B cell (primary cell): Measurements from ENCODE around the gene DAP. TPM values are rescaled to one million over a fixed set of nuclear protein-coding genes. Genes with fewer than 3 reads are reported as not detected.
A peak's percentile ranks its signal among the peaks of the same experiment; 100 is the strongest.

ENCODE experiments used
- ATAC-seq: fragments of 200-7000 bp; cut with Tn5 transposase; one replicate; pipeline ENCODE4 v1.10.0; 2021; ENCODE audit warnings: low read depth, mild to moderate bottlenecking, moderate number of reproducible peaks, moderate library complexity
- CTCF ChIA-PET: fragments of 350-600 bp; sonication (Branson Sonifier 250); formaldehyde crosslinking; loops from one replicate; lab custom pipeline; 2021; ENCODE audit warnings: antibody characterized with exemption, inconsistent platforms; lab: Charles Lee
- POLR2A ChIA-PET: fragments of 350-600 bp; sonication (Branson Sonifier 250); formaldehyde crosslinking; loops from one replicate; lab custom pipeline; 2021; ENCODE audit warnings: antibody characterized with exemption; lab: Charles Lee
- DNase-seq: peaks from one replicate; pipeline ENCODE4 v3.0.0; 2013
- H2AFZ ChIP-seq: 2 replicates; pipeline ENCODE4 v1.6.1; 2012; ENCODE audit warnings: mild to moderate bottlenecking, low read depth, low read length; ENCODE audit not compliant: insufficient read depth, poor library complexity, severe bottlenecking
- H3K27ac ChIP-seq, 2 donors: 1 replicate in 1 of 2; 2 replicates in 1 of 2; pipeline ENCODE4 v1.5.1; 2012 to 2013; ENCODE audit warnings: low read length in 2 of 2, mild to moderate bottlenecking in 2 of 2, moderate library complexity in 1 of 2
- H3K27me3 ChIP-seq, 4 experiments: fragments of 200-600 bp in 1 of 4; sonication (generic) in 1 of 4; replicated peaks in 1 of 4; 1 replicate in 2 of 4; 2 replicates in 2 of 4; pipeline versions ENCODE4 v1.6.1 to v1.7.0; 2013 to 2016; ENCODE audit warnings: low read length in 3 of 4, mild to moderate bottlenecking in 2 of 4, mixed read lengths in 1 of 4, moderate library complexity in 1 of 4; ENCODE audit not compliant: insufficient read depth in 4 of 4, control insufficient read depth in 3 of 4; ENCODE audit errors: control extremely low read depth in 1 of 4
- H3K36me3 ChIP-seq, 2 experiments: replicated peaks in 1 of 2; 1 replicate in 1 of 2; 2 replicates in 1 of 2; pipeline versions ENCODE4 v1.6.1 to v1.7.1; 2013; ENCODE audit warnings: low read length in 1 of 2; ENCODE audit not compliant: insufficient read depth in 2 of 2, control insufficient read depth in 1 of 2; ENCODE audit errors: control extremely low read depth in 1 of 2, extremely low read depth in 1 of 2
- H3K4me1 ChIP-seq, 2 donors: fragments of 200-600 bp in 1 of 2; sonication (generic) in 1 of 2; 1 replicate in 1 of 2; 2 replicates in 1 of 2; pipeline versions ENCODE4 v1.5.1 to v1.6.1; 2013 to 2017; ENCODE audit warnings: low read length in 2 of 2; ENCODE audit not compliant: control insufficient read depth in 2 of 2, insufficient read depth in 2 of 2
- H3K4me2 ChIP-seq: replicated peaks from 2 replicates; pipeline ENCODE3; 2012; ENCODE audit warnings: mild to moderate bottlenecking, low read depth, low read length; ENCODE audit not compliant: poor library complexity, severe bottlenecking
- H3K4me3 ChIP-seq, 5 experiments: fragments of 200-600 bp in 1 of 5; sonication (generic) in 1 of 5; 1 replicate in 3 of 5; 2 replicates in 2 of 5; pipeline versions ENCODE4 v1.5.1 to v1.7.0; 2011 to 2016; ENCODE audit warnings: low read length in 4 of 5, mild to moderate bottlenecking in 4 of 5, low read depth in 2 of 5, control low read depth in 1 of 5, moderate library complexity in 1 of 5; ENCODE audit not compliant: insufficient read depth in 1 of 5; ENCODE audit errors: control extremely low read depth in 1 of 5, extremely low read depth in 1 of 5
- H3K79me2 ChIP-seq: fragments of 200-600 bp; sonication (generic); one replicate; pipeline ENCODE4 v1.6.0; 2016; ENCODE audit warnings: low read length; ENCODE audit not compliant: control insufficient read depth, insufficient read depth
- H3K9ac ChIP-seq: fragments of 200-600 bp; sonication (generic); 2 replicates; pipeline ENCODE4 v1.6.1; 2017; ENCODE audit warnings: mild to moderate bottlenecking, low read length, moderate library complexity
- H3K9me3 ChIP-seq, 3 donors: one replicate each; pipeline versions ENCODE4 v1.6.1 to v1.7.1; 2013; ENCODE audit warnings: low read length in 2 of 3; ENCODE audit not compliant: control insufficient read depth in 2 of 3, insufficient read depth in 1 of 3; ENCODE audit errors: control extremely low read depth in 1 of 3
- H4K20me1 ChIP-seq: 2 replicates; pipeline ENCODE4 v1.6.0; 2012; ENCODE audit warnings: mild to moderate bottlenecking, low read length; ENCODE audit not compliant: insufficient read depth, control insufficient read depth, poor library complexity, severe bottlenecking
- H3K27ac Mint-ChIP-seq: one replicate; pipeline ENCODE4 v1.8.0; 2021; ENCODE audit warnings: mixed read lengths
- H3K27me3 Mint-ChIP-seq: one replicate; pipeline ENCODE4 v1.8.0; 2021; ENCODE audit warnings: mixed read lengths
- H3K4me1 Mint-ChIP-seq: one replicate; pipeline ENCODE4 v1.8.0; 2021; ENCODE audit warnings: mixed read lengths
- H3K4me3 Mint-ChIP-seq: one replicate; pipeline ENCODE4 v1.8.0; 2021; ENCODE audit warnings: mixed read lengths
- H3K9me3 Mint-ChIP-seq: one replicate; pipeline ENCODE4 v1.8.0; 2022; ENCODE audit warnings: mixed read lengths; ENCODE audit not compliant: insufficient read depth
- EZH2 ChIP-seq: IDR thresholded peaks from 2 replicates; pipeline ENCODE4 v1.6.1; 2012; ENCODE audit warnings: borderline replicate concordance, low read depth, mild to moderate bottlenecking, moderate library complexity, low read length; ENCODE audit not compliant: insufficient read depth, poor library complexity, severe bottlenecking
- WGBS: methylation state at CpG from one replicate; pipeline ENCODE4 v1.1.5; 2013; ENCODE audit warnings: missing lambda C conversion rate; ENCODE audit not compliant: insufficient coverage; 5-methylcytosine and 5-hydroxymethylcytosine counted together
- intact Hi-C: fragments of 100-400 bp; cut with micrococcal nuclease; formaldehyde crosslinking; loops from one replicate; pipeline ENCODE4 v1.10.0; 2022
- polyA plus RNA-seq: library from polyadenylated mRNA; depleted of rRNA; stranded (reverse); fragments of >200 nt; gene quantifications from 2 replicates; pipeline ENCODE4 v1.2.3, GENCODE V29; 2012
- total RNA-seq, 2 donors: library from RNA; stranded (reverse); fragments of 120-200 nt in 1 of 2; gene quantifications; 1 replicate in 1 of 2; 2 replicates in 1 of 2; pipeline versions ENCODE4 v1.2.3 to v1.2.4, GENCODE V29; 2013 to 2022
- TF ChIP-seq, protein P1 (sequence below): fragments of 200-600 bp; IDR thresholded peaks from one replicate; pipeline ENCODE4 v1.8.0; 2022; ENCODE audit warnings: antibody characterized with exemption, mild to moderate bottlenecking

DAP gene
- total and polyA plus RNA-seq, 2 donors (not counting 1 experiment from before 2014, with no cell fraction given): 42.6 to 49.8 TPM

DNA sequence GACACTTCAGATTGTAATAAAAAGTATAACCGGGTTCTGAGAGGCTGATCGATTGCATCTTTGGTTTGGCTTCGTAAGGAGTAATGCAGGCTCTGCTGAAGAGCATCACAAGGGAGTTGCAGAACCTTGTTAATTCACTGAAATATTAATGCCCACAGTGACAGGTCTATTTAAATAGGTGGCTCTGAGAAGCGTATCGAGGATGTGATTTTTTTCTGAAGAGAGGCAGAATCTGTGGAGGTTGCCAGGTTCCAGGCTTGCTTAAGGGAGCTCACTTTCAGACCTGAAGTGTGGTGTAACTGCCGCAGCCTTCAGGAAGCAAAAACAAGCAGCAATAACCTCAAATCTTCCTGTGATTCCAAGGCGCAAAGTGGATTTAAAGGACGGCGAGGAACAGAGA is 116.8 kb downstream of the DAP start:
- peak overlapping the region; percentile 36 for H3K4me2 ChIP-seq
- no peak for DNase-seq
- POLR2A ChIA-PET: interaction anchor here (0.7 kb wide), 4 partner anchors 17 to 62 kb away, joined by 4 to 6 read pairs (median 6); no protein-coding TSS in a partner anchor
- peaks cover 3% of the 10 kb centered on the region for H3K9me3 Mint-ChIP-seq
- H3K27ac Mint-ChIP-seq: peak overlapping the region; percentile 56
- CTCF ChIA-PET: interaction anchor here (2.1 kb wide), 1 partner anchor 8 kb away, joined by 6 read pairs; no protein-coding TSS in a partner anchor
- peak overlapping the region; percentile 45 for H3K4me3 Mint-ChIP-seq
- H3K79me2 ChIP-seq: peaks cover 63% of the 10 kb centered on the region
- peak overlapping the region; percentile 35 for H2AFZ ChIP-seq
- no peak overlapping the region for H3K4me3 ChIP-seq
- ATAC-seq: no peak
- no peak overlapping the region for H3K9ac ChIP-seq
- H3K27me3 Mint-ChIP-seq: no peaks in the 10 kb centered on the region
- no peak for TF ChIP-seq EZH2
- TF ChIP-seq, protein P1, sequence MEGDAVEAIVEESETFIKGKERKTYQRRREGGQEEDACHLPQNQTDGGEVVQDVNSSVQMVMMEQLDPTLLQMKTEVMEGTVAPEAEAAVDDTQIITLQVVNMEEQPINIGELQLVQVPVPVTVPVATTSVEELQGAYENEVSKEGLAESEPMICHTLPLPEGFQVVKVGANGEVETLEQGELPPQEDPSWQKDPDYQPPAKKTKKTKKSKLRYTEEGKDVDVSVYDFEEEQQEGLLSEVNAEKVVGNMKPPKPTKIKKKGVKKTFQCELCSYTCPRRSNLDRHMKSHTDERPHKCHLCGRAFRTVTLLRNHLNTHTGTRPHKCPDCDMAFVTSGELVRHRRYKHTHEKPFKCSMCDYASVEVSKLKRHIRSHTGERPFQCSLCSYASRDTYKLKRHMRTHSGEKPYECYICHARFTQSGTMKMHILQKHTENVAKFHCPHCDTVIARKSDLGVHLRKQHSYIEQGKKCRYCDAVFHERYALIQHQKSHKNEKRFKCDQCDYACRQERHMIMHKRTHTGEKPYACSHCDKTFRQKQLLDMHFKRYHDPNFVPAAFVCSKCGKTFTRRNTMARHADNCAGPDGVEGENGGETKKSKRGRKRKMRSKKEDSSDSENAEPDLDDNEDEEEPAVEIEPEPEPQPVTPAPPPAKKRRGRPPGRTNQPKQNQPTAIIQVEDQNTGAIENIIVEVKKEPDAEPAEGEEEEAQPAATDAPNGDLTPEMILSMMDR: no peak
- intact Hi-C loops: no loop called here
- H3K9me3 ChIP-seq: peaks cover 0 to 14% (median 0%) of the 10 kb centered on the region in 3 donors
- no peaks in the 10 kb centered on the region for H3K27me3 ChIP-seq
- peaks cover 50% of the 10 kb centered on the region for H3K4me1 Mint-ChIP-seq
- peaks cover 0 to 5% of the 10 kb centered on the region in 2 experiments for H3K36me3 ChIP-seq
- H4K20me1 ChIP-seq: peaks cover 8% of the 10 kb centered on the region
- no peak overlapping the region for H3K27ac ChIP-seq
- WGBS: 59% methylated on average over 8 of the region's 9 CpGs
- peaks cover 25 to 30% of the 10 kb centered on the region in 2 donors for H3K4me1 ChIP-seq

GRCh38 chr5:10642367-10642766 is 118.7 kb downstream of the DAP start:
- DNase-seq (no peak), ATAC-seq (no peak)
- H3K9ac ChIP-seq: no peak overlapping the region
- H3K36me3 ChIP-seq: peaks cover 0 to 12% of the 10 kb centered on the region in 2 experiments
- peak overlapping the region in 1 of 2 donors; percentile 9 for H3K27ac ChIP-seq
- 85% methylated on average over 6 of the region's 7 CpGs for WGBS
- CTCF ChIA-PET: interaction anchor here (0.7 kb wide), 1 partner anchor 100 kb away, joined by 3 read pairs; no protein-coding TSS in a partner anchor
- no peak overlapping the region for H3K4me2 ChIP-seq
- no peak overlapping the region for H3K4me3 ChIP-seq
- TF ChIP-seq, protein P1: no peak
- TF ChIP-seq EZH2: no peak
- Mint-ChIP-seq H3K4me3 (no peak overlapping the region), H3K27me3 (no peaks in the 10 kb centered on the region), H3K27ac (peak overlapping the region; percentile 78), H3K9me3 (peaks cover 8% of the 10 kb centered on the region), H3K4me1 (peaks cover 55% of the 10 kb centered on the region)
- H3K4me1 ChIP-seq: peaks cover 25 to 30% of the 10 kb centered on the region in 2 donors
- peaks cover 58% of the 10 kb centered on the region for H3K79me2 ChIP-seq
- POLR2A ChIA-PET: no interaction called here
- H2AFZ ChIP-seq: no peak overlapping the region
- H3K27me3 ChIP-seq: no peaks in the 10 kb centered on the region
- peaks cover 0 to 28% (median 0%) of the 10 kb centered on the region in 3 donors for H3K9me3 ChIP-seq
- peaks cover 8% of the 10 kb centered on the region for H4K20me1 ChIP-seq
- intact Hi-C loops: no loop called here
